ENCODE measurements around the gene DAGLB. TPM values are rescaled to one million over a fixed set of nuclear protein-coding genes. Genes with fewer than 3 reads are reported as not detected.

Gene DAGLB
- total RNA-seq, 1 experiment from 2014 or later: 33.6 TPM

DNA sequence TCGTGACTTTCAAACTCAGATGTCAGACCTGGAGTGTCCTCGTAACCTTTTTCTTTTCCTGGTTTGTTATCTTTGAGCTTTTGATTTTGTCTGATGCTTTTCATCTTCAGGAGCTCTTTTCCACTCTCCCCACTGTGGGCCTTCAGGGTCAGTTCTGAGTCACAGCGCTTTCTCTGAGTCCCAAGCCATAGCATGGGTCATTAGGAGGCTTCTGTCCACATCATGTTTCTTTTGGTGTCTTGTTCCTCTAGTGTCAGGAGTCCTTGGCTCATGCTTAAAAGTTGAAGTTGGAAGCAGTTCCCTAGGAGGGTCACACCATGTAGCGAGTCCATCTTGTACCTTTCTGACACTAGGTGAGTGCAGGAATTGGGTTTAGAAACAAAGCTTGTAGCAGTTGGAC, 40.3 kb downstream of the DAGLB start (continued):
- no peak for TF ChIP-seq NFYB (CRISPR knock-in tag; conservative IDR thresholded peaks at IDR 0.05; ENCODE audit: low read depth)
- TF ChIP-seq CREB1 (CRISPR knock-in tag; IDR thresholded peaks at IDR 0.05): no peak

DNA sequence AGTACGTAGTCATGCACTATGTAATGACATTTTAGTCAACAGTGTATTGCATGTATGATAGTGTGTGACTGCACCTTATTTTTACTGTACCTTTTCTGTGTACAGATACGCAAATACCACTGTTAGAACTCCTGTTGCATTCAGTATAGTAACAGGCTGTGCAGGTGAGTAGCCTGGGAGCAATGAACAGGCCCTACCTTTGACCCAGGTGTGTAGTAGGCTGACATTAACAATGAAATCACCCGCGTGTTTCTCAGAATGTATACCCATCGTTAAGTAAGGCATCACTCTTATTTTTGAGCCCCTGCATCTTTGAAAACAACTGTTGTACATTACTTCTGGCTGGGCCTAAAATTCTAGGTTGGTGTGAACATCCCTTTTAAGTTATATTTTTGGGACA, 41.6 kb downstream of the DAGLB start:
- no peak overlapping the region for H3K4me3 Mint-ChIP-seq
- H3K36me3 Mint-ChIP-seq: peaks cover 64% of the 10 kb centered on the region
- no peaks in the 10 kb centered on the region for H3K9me3 Mint-ChIP-seq
- H3K4me1 Mint-ChIP-seq: no peaks in the 10 kb centered on the region
- H3K27ac Mint-ChIP-seq: peak overlapping the region; percentile 75; the same call in 1 of the 2 replicates
- ChIA-PET CTCF (no interaction called here), POLR2A (no interaction called here)
- ATAC-seq (no peak), DNase-seq (ENCODE audit: low spot score) (no peak)
- TF ChIP-seq ZNF263 (CRISPR knock-in tag; IDR thresholded peaks at IDR 0.05; ENCODE audit: low read depth) (no peak), SMAD4 (CRISPR knock-in tag; IDR thresholded peaks at IDR 0.05) (no peak), SP1 (CRISPR knock-in tag; conservative IDR thresholded peaks at IDR 0.05) (no peak), ZNF396 (CRISPR knock-in tag; IDR thresholded peaks at IDR 0.05; ENCODE audit: borderline replicate concordance) (no peak), KAT7 (CRISPR knock-in tag; IDR thresholded peaks at IDR 0.05; ENCODE audit: borderline replicate concordance) (no peak), JAZF1 (CRISPR knock-in tag; IDR thresholded peaks at IDR 0.05) (no peak), ETV6 (CRISPR knock-in tag; IDR thresholded peaks at IDR 0.05) (no peak), GRHL2 (CRISPR knock-in tag; IDR thresholded peaks at IDR 0.05; ENCODE audit: insufficient replicate concordance, severe bottlenecking) (no peak), IRF2 (CRISPR knock-in tag; IDR thresholded peaks at IDR 0.05; ENCODE audit: borderline replicate concordance, low read depth) (no peak), CREM (CRISPR knock-in tag; IDR thresholded peaks at IDR 0.05) (no peak), ATF1 (CRISPR knock-in tag; IDR thresholded peaks at IDR 0.05) (no peak), FOXJ3 (CRISPR knock-in tag; IDR thresholded peaks at IDR 0.05; ENCODE audit: borderline replicate concordance) (no peak)
- TF ChIP-seq, protein P1, sequence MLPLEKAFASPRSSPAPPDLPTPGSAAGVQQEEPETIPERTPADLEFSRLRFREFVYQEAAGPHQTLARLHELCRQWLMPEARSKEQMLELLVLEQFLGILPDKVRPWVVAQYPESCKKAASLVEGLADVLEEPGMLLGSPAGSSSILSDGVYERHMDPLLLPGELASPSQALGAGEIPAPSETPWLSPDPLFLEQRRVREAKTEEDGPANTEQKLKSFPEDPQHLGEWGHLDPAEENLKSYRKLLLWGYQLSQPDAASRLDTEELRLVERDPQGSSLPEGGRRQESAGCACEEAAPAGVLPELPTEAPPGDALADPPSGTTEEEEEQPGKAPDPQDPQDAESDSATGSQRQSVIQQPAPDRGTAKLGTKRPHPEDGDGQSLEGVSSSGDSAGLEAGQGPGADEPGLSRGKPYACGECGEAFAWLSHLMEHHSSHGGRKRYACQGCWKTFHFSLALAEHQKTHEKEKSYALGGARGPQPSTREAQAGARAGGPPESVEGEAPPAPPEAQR (CRISPR knock-in tag; IDR thresholded peaks at IDR 0.05): no peak
- TF ChIP-seq, protein P2, sequence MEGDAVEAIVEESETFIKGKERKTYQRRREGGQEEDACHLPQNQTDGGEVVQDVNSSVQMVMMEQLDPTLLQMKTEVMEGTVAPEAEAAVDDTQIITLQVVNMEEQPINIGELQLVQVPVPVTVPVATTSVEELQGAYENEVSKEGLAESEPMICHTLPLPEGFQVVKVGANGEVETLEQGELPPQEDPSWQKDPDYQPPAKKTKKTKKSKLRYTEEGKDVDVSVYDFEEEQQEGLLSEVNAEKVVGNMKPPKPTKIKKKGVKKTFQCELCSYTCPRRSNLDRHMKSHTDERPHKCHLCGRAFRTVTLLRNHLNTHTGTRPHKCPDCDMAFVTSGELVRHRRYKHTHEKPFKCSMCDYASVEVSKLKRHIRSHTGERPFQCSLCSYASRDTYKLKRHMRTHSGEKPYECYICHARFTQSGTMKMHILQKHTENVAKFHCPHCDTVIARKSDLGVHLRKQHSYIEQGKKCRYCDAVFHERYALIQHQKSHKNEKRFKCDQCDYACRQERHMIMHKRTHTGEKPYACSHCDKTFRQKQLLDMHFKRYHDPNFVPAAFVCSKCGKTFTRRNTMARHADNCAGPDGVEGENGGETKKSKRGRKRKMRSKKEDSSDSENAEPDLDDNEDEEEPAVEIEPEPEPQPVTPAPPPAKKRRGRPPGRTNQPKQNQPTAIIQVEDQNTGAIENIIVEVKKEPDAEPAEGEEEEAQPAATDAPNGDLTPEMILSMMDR (IDR thresholded peaks at IDR 0.05): no peak
- TF ChIP-seq, protein P3, sequence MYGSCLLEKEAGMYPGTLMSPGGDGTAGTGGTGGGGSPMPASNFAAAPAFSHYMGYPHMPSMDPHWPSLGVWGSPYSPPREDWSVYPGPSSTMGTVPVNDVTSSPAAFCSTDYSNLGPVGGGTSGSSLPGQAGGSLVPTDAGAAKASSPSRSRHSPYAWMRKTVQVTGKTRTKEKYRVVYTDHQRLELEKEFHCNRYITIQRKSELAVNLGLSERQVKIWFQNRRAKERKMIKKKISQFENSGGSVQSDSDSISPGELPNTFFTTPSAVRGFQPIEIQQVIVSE (CRISPR knock-in tag; IDR thresholded peaks at IDR 0.05; ENCODE audit: borderline replicate concordance): no peak
- TF ChIP-seq, protein P4, sequence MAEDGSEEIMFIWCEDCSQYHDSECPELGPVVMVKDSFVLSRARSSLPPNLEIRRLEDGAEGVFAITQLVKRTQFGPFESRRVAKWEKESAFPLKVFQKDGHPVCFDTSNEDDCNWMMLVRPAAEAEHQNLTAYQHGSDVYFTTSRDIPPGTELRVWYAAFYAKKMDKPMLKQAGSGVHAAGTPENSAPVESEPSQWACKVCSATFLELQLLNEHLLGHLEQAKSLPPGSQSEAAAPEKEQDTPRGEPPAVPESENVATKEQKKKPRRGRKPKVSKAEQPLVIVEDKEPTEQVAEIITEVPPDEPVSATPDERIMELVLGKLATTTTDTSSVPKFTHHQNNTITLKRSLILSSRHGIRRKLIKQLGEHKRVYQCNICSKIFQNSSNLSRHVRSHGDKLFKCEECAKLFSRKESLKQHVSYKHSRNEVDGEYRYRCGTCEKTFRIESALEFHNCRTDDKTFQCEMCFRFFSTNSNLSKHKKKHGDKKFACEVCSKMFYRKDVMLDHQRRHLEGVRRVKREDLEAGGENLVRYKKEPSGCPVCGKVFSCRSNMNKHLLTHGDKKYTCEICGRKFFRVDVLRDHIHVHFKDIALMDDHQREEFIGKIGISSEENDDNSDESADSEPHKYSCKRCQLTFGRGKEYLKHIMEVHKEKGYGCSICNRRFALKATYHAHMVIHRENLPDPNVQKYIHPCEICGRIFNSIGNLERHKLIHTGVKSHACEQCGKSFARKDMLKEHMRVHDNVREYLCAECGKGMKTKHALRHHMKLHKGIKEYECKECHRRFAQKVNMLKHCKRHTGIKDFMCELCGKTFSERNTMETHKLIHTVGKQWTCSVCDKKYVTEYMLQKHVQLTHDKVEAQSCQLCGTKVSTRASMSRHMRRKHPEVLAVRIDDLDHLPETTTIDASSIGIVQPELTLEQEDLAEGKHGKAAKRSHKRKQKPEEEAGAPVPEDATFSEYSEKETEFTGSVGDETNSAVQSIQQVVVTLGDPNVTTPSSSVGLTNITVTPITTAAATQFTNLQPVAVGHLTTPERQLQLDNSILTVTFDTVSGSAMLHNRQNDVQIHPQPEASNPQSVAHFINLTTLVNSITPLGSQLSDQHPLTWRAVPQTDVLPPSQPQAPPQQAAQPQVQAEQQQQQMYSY (CRISPR knock-in tag; IDR thresholded peaks at IDR 0.05): no peak
- TF ChIP-seq, protein P5, sequence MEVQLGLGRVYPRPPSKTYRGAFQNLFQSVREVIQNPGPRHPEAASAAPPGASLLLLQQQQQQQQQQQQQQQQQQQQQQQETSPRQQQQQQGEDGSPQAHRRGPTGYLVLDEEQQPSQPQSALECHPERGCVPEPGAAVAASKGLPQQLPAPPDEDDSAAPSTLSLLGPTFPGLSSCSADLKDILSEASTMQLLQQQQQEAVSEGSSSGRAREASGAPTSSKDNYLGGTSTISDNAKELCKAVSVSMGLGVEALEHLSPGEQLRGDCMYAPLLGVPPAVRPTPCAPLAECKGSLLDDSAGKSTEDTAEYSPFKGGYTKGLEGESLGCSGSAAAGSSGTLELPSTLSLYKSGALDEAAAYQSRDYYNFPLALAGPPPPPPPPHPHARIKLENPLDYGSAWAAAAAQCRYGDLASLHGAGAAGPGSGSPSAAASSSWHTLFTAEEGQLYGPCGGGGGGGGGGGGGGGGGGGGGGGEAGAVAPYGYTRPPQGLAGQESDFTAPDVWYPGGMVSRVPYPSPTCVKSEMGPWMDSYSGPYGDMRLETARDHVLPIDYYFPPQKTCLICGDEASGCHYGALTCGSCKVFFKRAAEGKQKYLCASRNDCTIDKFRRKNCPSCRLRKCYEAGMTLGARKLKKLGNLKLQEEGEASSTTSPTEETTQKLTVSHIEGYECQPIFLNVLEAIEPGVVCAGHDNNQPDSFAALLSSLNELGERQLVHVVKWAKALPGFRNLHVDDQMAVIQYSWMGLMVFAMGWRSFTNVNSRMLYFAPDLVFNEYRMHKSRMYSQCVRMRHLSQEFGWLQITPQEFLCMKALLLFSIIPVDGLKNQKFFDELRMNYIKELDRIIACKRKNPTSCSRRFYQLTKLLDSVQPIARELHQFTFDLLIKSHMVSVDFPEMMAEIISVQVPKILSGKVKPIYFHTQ (CRISPR knock-in tag; IDR thresholded peaks at IDR 0.05): no peak
- H3K27me3 Mint-ChIP-seq (ENCODE audit: low read depth): no peaks in the 10 kb centered on the region
